Trophoblast cell (in vitro differentiated cells and primary cell): ENCODE data around the gene TMIGD2.
A peak's percentile ranks its signal among the peaks of the same experiment; 100 is the strongest.
"Not testable (repeated sequence)": the region's sequence is repeated elsewhere in the genome, so short reads cannot be mapped to it uniquely, and the experiment has no call there.

Experiments used
- DNase-seq, 2 donors: peaks; one replicate each; pipeline ENCODE4 v3.0.0-alpha.2; 2016
- H2AFZ ChIP-seq: 2 replicates; pipeline ENCODE4 v1.6.1; 2013; ENCODE audit warnings: low read length, moderate library complexity, mild to moderate bottlenecking; ENCODE audit not compliant: insufficient read depth, poor library complexity
- H2AK5ac ChIP-seq: 2 replicates; pipeline ENCODE4 v1.6.1; 2013; ENCODE audit warnings: mild to moderate bottlenecking, low read length
- H2BK120ac ChIP-seq: 2 replicates; pipeline ENCODE4 v1.6.1; 2013; ENCODE audit warnings: low read length, mild to moderate bottlenecking, moderate library complexity; ENCODE audit not compliant: insufficient read depth, poor library complexity
- H2BK12ac ChIP-seq: 2 replicates; pipeline ENCODE4 v1.6.1; 2013; ENCODE audit warnings: mild to moderate bottlenecking, low read length, moderate library complexity
- H2BK5ac ChIP-seq: 2 replicates; pipeline ENCODE4 v1.6.1; 2013; ENCODE audit warnings: low read length, low read depth, moderate library complexity, mild to moderate bottlenecking; ENCODE audit not compliant: poor library complexity
- H3K14ac ChIP-seq: 2 replicates; pipeline ENCODE4 v1.6.1; 2013; ENCODE audit warnings: mild to moderate bottlenecking, low read length
- H3K18ac ChIP-seq: 2 replicates; pipeline ENCODE4 v1.6.1; 2013; ENCODE audit warnings: mild to moderate bottlenecking, low read length
- H3K23ac ChIP-seq: 2 replicates; pipeline ENCODE4 v1.6.1; 2013; ENCODE audit warnings: low read length
- H3K27ac ChIP-seq: 2 replicates; pipeline ENCODE4 v1.5.1; 2013; ENCODE audit warnings: low read depth, mild to moderate bottlenecking, inconsistent platforms, low read length, moderate library complexity
- H3K27me3 ChIP-seq: 2 replicates; pipeline ENCODE4 v1.6.1; 2013; ENCODE audit warnings: inconsistent platforms, mild to moderate bottlenecking, low read length, moderate library complexity; ENCODE audit not compliant: insufficient read depth
- H3K36me3 ChIP-seq, 2 experiments: 1 replicate in 1 of 2; 2 replicates in 1 of 2; pipeline ENCODE4 v1.6.1; 2013; ENCODE audit warnings: low read length in 2 of 2, mild to moderate bottlenecking in 2 of 2, moderate library complexity in 1 of 2; ENCODE audit not compliant: insufficient read depth in 2 of 2, control insufficient read depth in 1 of 2
- H3K4ac ChIP-seq: 2 replicates; pipeline ENCODE4 v1.6.1; 2013; ENCODE audit warnings: low read depth, mild to moderate bottlenecking, low read length, moderate library complexity
- H3K4me1 ChIP-seq, 2 experiments: 1 replicate in 1 of 2; 2 replicates in 1 of 2; pipeline ENCODE4 v1.6.1; 2013; ENCODE audit warnings: low read length in 2 of 2, mild to moderate bottlenecking in 2 of 2, moderate library complexity in 1 of 2; ENCODE audit not compliant: insufficient read depth in 2 of 2, control insufficient read depth in 1 of 2
- H3K4me2 ChIP-seq: 2 replicates; pipeline ENCODE4 v1.6.1; 2013; ENCODE audit warnings: inconsistent platforms, mild to moderate bottlenecking, low read length, moderate library complexity
- H3K4me3 ChIP-seq: 2 replicates; pipeline ENCODE4 v1.5.1; 2013; ENCODE audit warnings: mild to moderate bottlenecking, low read depth, low read length, inconsistent platforms
- H3K79me1 ChIP-seq: one replicate; pipeline ENCODE4 v1.6.1; 2013; ENCODE audit warnings: low read length
- H3K79me2 ChIP-seq: 2 replicates; pipeline ENCODE4 v1.6.1; 2013; ENCODE audit warnings: low read length, mild to moderate bottlenecking; ENCODE audit not compliant: control insufficient read depth, insufficient read depth, poor library complexity
- H3K9ac ChIP-seq: 2 replicates; pipeline ENCODE4 v1.6.1; 2013; ENCODE audit warnings: mild to moderate bottlenecking, low read length
- H3K9me3 ChIP-seq: 2 replicates; pipeline ENCODE4 v1.6.1; 2013; ENCODE audit warnings: low read depth, mild to moderate bottlenecking, control low read depth, inconsistent platforms, low read length; ENCODE audit not compliant: insufficient read depth
- H4K12ac ChIP-seq: 2 replicates; pipeline ENCODE4 v1.6.1; 2013; ENCODE audit warnings: low read depth, mild to moderate bottlenecking, low read length, moderate library complexity
- H4K8ac ChIP-seq: 2 replicates; pipeline ENCODE4 v1.6.1; 2013; ENCODE audit warnings: low read depth, mild to moderate bottlenecking, low read length, moderate library complexity
- H4K91ac ChIP-seq: one replicate; pipeline ENCODE4 v1.6.1; 2013; ENCODE audit warnings: low read depth, mild to moderate bottlenecking, low read length, moderate library complexity
- WGBS: extraction: QIAGEN DNeasy Blood & Tissue Kit; methylation state at CpG from one replicate; pipeline ENCODE4 v1.1.7; 2013; ENCODE audit warnings: missing lambda C conversion rate; ENCODE audit not compliant: insufficient read length, insufficient coverage; ENCODE audit errors: extremely low coverage; 5-methylcytosine and 5-hydroxymethylcytosine counted together

TMIGD2 gene

DNA sequence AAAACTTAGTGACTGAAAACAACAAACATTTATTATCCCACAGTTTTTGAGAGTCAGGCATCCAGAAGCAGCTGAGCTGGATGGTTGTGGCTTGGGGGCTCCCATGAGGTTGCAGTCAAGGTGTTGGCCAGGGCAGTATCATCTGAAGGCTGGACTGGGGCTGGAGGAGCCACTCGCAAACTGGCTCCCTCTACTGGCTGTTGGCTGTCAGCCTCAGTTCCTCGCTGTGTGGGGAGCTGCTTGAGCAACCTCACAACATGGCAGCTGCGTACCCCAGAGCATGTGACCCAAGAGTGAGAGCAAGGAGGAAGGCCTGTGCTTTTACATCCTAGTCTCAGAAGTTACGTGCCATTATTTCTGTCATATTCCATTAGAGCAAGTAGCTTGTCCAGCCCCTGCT, 45.6 kb downstream of the TMIGD2 start:
- Histone ChIP-seq H3K9ac (no peak overlapping the region), H4K91ac (no peak overlapping the region), H3K27me3 (no peaks in the 10 kb centered on the region), H3K18ac (no peak overlapping the region), H3K79me2 (no peaks in the 10 kb centered on the region), H4K12ac (no peak overlapping the region), H3K4ac (no peak overlapping the region), H3K9me3 (peaks cover 5% of the 10 kb centered on the region), H2AK5ac (no peak overlapping the region), H3K4me2 (no peak overlapping the region), H3K14ac (no peak overlapping the region), H2BK12ac (no peak overlapping the region), H4K8ac (no peak overlapping the region), H3K4me1 (no peaks in the 10 kb centered on the region), H3K4me3 (no peak overlapping the region), H3K36me3 (peaks cover 45 to 49% of the 10 kb centered on the region in 2 experiments), H2BK5ac (no peak overlapping the region), H3K79me1 (no peaks in the 10 kb centered on the region), H3K27ac (no peak overlapping the region), H2BK120ac (no peak overlapping the region), H2AFZ (no peak overlapping the region), H3K23ac (no peak overlapping the region)
- DNase-seq: no peak
- no CpG with 5 or more reads among the region's 4 CpGs for WGBS

DNA sequence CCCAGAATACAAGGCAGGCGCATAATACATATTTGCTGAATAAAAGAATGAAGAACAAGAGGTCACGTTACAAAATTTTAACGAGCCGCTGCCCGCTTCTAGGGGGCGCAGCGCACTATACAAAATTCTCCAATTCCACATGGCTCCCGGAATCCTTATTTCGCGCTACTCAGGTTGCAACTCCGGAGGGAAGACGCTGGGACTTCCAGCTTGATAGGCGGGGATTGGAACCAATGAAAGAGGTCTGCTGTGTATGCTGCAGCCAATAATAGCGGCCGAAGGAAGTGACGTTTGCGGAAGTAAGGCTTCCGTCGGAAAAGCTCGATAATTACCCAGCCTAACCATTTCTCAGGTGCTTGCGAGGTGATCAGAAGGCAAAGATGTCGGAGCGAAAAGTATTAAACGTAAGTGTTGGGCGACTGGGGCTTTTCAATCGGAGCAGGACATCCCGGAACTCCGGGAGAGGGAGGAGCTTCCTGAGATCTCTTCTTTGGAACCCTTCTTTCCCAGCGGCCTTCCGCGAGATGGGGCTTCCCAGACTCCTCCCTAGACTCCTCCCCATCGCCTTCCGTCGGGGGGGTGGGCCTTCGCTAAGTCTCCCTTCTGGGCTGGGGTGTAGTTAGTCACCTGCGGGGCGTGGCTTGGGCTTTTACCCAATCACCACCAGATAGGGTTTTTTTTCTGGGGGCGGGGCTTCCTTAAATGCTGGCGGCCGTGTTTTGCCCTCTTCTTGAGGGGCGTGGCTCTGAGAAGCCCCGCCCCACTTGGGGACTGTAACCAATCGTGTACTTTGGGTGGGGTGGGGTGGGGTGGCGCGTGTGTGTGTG, 55.2 kb downstream of the TMIGD2 start, which contains the start of gene YJU2:
Gene YJU2 (plus strand): TSS at position 314 of the 827 bp plus-strand sequence. CDS start 67 bp downstream, at position 381.
- peak within 1 kb of the TSS; percentile 97 for H2BK5ac ChIP-seq

DNA sequence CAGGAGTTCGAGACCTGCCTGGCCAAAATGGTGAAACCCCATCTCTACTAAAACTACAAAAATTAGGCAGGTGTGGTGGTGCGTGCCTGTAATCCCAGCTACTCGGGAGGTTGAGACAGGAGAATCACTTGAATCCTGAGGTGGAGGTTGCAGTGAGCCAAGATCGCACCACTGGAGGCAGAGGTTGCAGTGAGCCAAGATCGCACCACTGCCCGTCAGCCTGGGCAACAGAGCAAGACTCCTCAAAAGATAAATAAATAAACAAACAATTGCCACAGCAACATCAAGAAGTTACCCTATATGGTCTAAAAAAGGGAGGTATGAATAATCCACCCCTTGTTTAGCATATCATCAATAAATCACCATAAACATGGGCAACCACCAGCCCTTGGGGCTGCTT, 56.3 kb downstream of the TMIGD2 start:
- not testable (repeated sequence) for H3K9ac ChIP-seq, H2AK5ac ChIP-seq, H2BK12ac ChIP-seq, H3K4ac ChIP-seq, DNase-seq, H3K27me3 ChIP-seq, H3K79me1 ChIP-seq, H2BK5ac ChIP-seq, H4K91ac ChIP-seq, H3K79me2 ChIP-seq, H3K27ac ChIP-seq, H3K18ac ChIP-seq, H3K4me2 ChIP-seq, H4K12ac ChIP-seq, H3K4me3 ChIP-seq, H2BK120ac ChIP-seq, H2AFZ ChIP-seq, H3K14ac ChIP-seq, H3K9me3 ChIP-seq, H3K4me1 ChIP-seq, H3K23ac ChIP-seq
- peaks cover 15 to 18% of the 10 kb centered on the region in 2 experiments for H3K36me3 ChIP-seq
- WGBS: no CpG with 5 or more reads among the region's 6 CpGs
- peak overlapping the region; percentile 99 for H4K8ac ChIP-seq

More for the DNA sequence above, 55.2 kb downstream of the TMIGD2 start, which contains the start of gene YJU2:
- H3K14ac ChIP-seq: peak within 1 kb of the TSS; percentile 92
- no peaks in the 10 kb centered on the region for H3K27me3 ChIP-seq
- H3K9ac ChIP-seq: peak within 1 kb of the TSS; percentile 94
- H3K4me2 ChIP-seq: peak within 1 kb of the TSS; percentile 76
- H3K18ac ChIP-seq: peak within 1 kb of the TSS; percentile 92
- H2AK5ac ChIP-seq: peak within 1 kb of the TSS; percentile 57
- peak within 1 kb of the TSS; percentile 99 for H4K8ac ChIP-seq
- H3K4me1 ChIP-seq: peaks cover 3% of the 10 kb centered on the region in 2 experiments
- peak within 1 kb of the TSS; percentile 92 for H2BK120ac ChIP-seq
- WGBS: no CpG with 5 or more reads among the region's 45 CpGs
- H2BK12ac ChIP-seq: peak within 1 kb of the TSS; percentile 24
- peak; percentile 99 to 100 for DNase-seq
- peak within 1 kb of the TSS; percentile 83 for H3K4me3 ChIP-seq
- H3K79me2 ChIP-seq: peaks cover 2% of the 10 kb centered on the region
- peak within 1 kb of the TSS; percentile 97 for H2AFZ ChIP-seq
- peak within 1 kb of the TSS; percentile 89 for H3K4ac ChIP-seq
- H3K9me3 ChIP-seq: no peaks in the 10 kb centered on the region
- H4K12ac ChIP-seq: peak within 1 kb of the TSS; percentile 99
- H3K36me3 ChIP-seq: peaks cover 22 to 26% of the 10 kb centered on the region in 2 experiments
- no peak within 1 kb of the TSS for H3K23ac ChIP-seq
- H3K79me1 ChIP-seq: peaks cover 5% of the 10 kb centered on the region
- peak within 1 kb of the TSS; percentile 96 for H4K91ac ChIP-seq
- H3K27ac ChIP-seq: peak within 1 kb of the TSS; percentile 91
